GDM1 (cell line): ENCODE results near the gene LAMA3.

ENCODE experiments used
- DNase-seq: peaks from one replicate; lab custom pipeline; 2025; lab: John Stamatoyannopoulos, UW

Gene LAMA3, protein sequence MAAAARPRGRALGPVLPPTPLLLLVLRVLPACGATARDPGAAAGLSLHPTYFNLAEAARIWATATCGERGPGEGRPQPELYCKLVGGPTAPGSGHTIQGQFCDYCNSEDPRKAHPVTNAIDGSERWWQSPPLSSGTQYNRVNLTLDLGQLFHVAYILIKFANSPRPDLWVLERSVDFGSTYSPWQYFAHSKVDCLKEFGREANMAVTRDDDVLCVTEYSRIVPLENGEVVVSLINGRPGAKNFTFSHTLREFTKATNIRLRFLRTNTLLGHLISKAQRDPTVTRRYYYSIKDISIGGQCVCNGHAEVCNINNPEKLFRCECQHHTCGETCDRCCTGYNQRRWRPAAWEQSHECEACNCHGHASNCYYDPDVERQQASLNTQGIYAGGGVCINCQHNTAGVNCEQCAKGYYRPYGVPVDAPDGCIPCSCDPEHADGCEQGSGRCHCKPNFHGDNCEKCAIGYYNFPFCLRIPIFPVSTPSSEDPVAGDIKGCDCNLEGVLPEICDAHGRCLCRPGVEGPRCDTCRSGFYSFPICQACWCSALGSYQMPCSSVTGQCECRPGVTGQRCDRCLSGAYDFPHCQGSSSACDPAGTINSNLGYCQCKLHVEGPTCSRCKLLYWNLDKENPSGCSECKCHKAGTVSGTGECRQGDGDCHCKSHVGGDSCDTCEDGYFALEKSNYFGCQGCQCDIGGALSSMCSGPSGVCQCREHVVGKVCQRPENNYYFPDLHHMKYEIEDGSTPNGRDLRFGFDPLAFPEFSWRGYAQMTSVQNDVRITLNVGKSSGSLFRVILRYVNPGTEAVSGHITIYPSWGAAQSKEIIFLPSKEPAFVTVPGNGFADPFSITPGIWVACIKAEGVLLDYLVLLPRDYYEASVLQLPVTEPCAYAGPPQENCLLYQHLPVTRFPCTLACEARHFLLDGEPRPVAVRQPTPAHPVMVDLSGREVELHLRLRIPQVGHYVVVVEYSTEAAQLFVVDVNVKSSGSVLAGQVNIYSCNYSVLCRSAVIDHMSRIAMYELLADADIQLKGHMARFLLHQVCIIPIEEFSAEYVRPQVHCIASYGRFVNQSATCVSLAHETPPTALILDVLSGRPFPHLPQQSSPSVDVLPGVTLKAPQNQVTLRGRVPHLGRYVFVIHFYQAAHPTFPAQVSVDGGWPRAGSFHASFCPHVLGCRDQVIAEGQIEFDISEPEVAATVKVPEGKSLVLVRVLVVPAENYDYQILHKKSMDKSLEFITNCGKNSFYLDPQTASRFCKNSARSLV (N-terminal part only)

DNA sequence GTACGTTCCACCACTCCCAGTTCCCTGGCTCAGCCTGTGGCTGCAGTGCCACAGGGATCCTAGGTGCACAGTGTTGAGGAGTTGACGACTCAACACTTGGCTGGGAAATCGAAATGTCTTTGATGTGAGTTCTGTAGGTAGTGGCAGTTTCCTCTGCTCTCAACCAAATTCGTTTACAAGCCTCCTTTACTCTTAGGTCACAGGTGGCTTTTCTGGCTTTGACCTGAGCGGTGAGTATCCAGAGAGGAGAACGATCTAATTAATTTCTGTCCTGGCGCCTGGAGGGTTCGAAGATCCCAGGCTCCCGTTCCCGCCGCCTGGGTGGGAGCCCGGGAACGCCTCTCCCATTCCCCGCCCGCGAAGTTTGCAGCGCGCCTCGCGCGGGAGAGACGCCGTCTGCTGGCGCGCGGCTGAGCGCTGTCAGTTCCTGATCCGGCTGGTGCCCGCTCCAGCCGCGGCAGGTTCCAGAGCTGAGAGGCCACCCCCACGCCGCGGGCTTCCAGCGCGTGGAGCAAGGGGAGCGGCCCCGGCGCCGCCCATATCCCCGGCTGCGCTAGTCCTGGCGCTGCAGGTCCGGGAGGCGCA, at the start of gene LAMA3:
LAMA3 (plus strand) TSS at position 423 of the 585 bp plus-strand sequence. CDS start 231 bp downstream, outside the sequence.
- DNase-seq: no peak

- DNase-seq: no peak
Measured at GRCh38 chr18:23640052-23640451, 49.2 kb upstream of the LAMA3 start.

DNA sequence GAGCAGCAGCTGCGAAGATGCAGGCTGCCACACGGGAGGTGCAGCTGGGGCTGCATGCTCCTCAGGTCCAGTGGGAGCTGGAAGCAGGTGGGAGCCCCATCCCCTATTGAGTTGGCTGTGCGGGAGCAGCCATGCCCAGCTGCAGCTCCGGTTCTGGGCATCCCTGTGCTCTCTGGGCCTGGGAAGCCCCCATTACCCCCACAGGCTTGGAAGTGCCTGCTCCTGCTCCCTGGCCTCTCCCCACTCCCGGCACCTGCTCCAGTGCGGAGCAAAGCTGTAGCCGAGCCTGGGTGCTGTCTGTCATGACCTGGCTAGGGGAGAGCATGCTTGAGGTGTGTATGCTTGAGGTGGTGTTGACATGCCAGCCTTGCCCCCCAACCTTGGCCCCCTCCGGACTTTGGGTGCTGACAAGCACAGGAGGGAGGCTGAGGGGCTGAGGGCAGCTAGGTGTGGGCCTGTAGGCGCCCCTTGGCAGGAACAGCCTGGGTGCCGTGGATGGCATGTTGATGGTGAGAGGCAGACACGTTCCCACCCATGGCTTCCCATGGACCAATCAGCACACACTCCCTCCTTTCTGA, 48.0 kb upstream of the LAMA3 start:
- DNase-seq: no peak

GRCh38 chr18:23641937-23642666, 47.2 kb upstream of the LAMA3 start:
- DNase-seq: no peak

DNA sequence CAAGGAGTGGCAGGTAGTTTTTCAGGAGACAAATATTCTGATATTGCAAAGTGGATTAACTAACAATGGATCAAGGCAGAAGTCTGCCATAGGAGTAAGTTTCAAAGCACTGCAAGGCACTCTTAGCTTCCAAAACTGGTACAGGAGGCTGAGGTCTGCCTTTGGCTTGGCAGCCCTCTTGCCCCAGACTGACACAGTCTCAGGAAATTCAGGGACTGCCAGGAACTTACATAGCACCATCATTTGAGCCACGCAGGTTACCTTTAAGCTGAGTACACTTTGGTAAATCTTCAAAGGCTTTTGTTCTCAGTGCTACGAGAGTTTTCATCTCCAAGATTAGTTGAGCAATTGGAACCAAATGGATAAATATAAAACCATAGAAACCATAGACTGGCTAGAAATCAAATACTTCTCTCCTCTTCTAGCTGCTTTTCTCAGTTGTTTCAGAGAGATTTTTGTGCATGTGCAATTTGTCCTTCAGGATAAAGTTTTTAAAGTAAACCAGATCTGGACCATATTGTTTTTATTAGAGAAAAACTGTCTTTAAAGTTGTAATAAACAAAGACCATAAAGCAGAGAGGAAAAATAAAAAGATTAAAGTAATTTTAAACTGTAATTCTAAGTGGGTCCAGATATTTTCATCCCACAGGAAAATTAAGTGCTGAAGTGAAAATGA, 45.3 kb upstream of the LAMA3 start:
- DNase-seq: no peak

DNA sequence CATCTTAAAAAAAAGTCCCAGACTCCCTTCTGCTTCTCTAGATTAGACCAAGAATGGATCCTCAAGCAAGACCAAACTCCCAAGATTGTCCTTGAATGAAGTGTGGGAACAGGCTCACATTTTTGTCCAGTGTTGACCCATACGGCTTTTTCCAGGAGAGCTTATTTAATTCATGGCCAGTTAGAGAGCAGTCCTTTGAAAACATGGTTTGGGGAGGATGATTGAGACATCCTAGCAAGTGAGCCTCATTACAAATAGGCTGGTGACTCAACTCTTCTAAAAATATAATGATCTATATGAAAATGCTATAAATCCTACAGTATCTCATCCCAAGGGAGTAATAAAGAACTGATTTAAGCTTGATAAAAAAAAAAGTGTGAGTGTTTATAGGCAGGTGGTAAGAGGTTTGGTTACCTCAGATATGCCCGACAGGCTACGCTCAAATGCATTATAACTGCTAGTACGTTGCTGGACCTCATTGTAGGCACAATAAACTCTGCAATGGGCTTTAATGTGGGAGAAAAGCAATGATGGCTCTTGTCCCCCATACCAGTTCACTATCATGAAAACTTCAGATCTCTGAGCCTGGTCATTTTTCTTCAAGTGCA, 43.6 kb upstream of the LAMA3 start:
- DNase-seq: no peak

GRCh38 chr18:23646282-23646681, 43.0 kb upstream of the LAMA3 start:
- no peak for DNase-seq

DNA sequence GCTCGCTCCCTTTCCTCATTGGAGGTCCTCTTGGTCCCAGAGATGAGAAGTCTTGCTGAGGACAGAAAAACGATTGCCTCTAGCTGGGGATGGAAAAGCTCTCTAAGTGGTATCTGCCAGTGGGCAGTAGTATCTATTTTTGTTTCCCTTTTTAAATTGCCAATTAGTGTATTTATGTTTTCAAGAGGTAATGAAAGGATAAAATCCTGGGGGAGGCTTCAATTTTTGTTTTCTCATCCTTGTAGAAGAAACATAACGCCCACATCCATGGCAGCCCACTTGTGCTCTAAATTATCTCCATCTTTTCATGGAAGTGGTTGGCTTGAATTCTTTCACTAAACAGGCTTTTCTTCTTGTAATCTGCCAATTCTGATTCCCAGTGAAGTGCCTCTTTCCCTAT, 40.8 kb upstream of the LAMA3 start:
- DNase-seq: no peak

DNA sequence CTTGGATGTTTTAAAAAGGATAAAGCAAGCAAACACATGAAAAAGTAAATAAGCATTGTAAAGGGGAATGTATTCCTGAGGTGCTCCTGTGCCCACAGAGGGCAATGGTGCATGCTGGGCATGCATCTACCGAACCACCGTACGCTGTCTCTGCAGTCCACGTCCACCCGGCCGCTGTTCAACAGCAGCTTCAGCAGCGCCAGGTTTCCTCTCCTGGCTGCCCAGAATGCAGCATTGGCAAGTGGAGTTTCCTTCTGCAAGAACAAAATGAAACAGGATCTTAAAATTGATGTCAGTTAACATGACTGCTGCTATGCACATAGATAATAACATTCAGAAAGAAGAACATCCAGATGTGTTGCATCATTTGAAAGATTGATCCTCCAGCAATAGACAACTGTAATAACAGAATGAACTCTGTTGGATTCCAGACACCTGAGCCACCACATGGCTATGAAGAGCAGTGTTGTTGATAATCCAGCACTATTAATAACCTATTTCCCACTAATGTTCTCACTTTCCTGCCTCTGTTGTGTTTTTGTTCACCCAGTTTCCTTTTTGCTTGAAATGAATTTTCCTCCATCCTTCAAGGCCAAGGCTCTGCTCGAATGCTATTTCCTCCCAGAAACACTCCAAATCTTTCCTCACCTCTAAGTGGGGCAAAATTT, 40.2 kb upstream of the LAMA3 start:
- no peak for DNase-seq

DNA sequence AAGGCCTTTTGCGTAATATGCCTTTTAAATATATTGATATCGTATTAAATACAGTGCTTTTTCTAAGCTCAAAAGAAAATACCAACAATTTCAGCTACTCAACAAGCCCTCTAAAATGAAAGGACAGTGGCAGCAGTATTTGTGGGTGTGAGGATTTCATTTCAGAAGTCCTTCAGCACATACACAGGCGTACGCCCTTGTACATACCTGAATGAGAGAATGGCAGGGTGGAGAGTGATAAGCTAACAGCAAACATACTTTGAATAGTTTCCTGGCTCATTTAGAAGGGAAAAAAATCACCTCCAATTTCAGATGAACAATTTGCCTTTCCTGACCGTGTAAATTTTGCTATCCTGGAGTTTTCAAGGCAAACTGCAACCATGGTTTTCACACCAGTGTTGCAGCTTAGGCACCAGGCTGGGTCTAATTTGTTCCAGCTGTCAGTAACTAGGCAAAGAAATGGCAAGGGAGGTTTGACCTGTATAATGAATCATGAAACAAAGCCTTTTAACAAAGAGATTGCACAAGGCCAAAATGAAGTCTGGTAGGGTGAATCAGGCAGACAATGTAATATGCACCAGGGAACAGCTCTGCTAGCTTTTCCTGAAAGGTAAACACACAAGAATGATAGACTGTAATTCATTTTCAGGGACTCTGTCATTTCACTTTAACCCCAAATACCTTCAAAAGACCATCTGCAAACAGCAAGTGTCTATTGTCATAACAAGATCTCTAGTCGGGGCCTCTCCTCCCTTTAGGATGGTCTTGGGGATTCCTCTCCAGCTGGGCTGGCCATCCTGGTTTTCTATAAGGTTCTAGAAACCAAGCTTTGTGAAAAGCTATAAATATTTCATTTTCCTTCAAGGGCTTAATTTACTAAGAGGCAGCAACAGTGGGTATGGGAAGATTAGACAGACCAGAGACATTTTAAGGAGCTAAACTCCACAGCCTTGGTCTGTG, 38.0 kb upstream of the LAMA3 start:
- DNase-seq: no peak

- DNase-seq: no peak
Measured at GRCh38 chr18:23652232-23652631, 37.0 kb upstream of the LAMA3 start.

GRCh38 chr18:23658285-23658684, 31.0 kb upstream of the LAMA3 start:
- no peak for DNase-seq

DNA sequence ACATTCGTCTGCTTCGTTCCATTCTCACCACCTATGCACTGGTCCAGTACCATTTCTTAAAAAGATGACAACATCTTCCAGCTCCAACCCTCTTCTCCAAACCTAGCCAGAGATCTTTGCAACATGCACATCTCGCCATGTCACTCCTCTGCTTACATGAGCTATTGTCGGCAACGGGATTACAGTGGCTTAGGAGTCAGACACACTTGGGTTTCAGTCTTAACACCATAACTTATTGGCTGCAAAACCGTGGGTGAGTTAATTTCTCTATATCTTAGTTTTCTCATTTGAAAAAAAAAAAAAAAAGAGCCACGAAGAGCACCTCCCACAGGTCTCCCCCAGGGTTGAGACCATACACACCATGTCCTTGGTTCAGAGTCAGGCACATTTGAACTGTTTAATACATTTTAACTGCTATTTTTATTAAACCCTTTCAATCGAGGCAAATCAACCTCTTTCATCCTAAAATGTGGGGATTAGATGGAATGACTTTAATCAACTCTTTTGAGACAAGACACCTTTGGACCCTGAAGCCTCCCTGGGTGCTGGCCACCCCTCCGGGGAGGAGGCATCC, 27.4 kb upstream of the LAMA3 start:
- no peak for DNase-seq

- DNase-seq: peak; percentile 34
Measured at GRCh38 chr18:23662309-23663263, 26.7 kb upstream of the LAMA3 start, which contains the start of gene ANKRD29. Gene ANKRD29 (minus strand): TSS chr18:23662911. CDS start chr18:23662730, 181 bp downstream.

- DNase-seq: no peak
Measured at GRCh38 chr18:23664674-23665073, 24.6 kb upstream of the LAMA3 start.

- no peak for DNase-seq
Measured at GRCh38 chr18:23667114-23667513, 22.1 kb upstream of the LAMA3 start.
